Measurements from ENCODE around the gene VDR.

DNA sequence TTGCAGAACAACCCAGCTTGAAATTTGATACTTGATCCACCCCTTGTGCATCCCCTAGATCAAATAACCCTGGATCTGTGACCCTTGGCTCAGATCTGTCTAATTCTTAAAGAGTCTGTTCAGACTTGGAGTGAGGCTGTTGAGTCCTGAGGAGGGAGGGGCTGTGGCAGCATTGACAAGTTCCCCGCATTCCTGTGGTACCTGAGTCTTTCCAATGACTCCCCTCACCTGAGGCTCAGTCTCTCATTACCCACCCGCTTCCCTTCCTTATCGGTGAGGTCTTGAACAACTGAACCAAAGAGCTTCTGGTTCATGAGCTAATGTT, 69.0 kb downstream of the VDR start:
- TF ChIP-seq, protein P1, sequence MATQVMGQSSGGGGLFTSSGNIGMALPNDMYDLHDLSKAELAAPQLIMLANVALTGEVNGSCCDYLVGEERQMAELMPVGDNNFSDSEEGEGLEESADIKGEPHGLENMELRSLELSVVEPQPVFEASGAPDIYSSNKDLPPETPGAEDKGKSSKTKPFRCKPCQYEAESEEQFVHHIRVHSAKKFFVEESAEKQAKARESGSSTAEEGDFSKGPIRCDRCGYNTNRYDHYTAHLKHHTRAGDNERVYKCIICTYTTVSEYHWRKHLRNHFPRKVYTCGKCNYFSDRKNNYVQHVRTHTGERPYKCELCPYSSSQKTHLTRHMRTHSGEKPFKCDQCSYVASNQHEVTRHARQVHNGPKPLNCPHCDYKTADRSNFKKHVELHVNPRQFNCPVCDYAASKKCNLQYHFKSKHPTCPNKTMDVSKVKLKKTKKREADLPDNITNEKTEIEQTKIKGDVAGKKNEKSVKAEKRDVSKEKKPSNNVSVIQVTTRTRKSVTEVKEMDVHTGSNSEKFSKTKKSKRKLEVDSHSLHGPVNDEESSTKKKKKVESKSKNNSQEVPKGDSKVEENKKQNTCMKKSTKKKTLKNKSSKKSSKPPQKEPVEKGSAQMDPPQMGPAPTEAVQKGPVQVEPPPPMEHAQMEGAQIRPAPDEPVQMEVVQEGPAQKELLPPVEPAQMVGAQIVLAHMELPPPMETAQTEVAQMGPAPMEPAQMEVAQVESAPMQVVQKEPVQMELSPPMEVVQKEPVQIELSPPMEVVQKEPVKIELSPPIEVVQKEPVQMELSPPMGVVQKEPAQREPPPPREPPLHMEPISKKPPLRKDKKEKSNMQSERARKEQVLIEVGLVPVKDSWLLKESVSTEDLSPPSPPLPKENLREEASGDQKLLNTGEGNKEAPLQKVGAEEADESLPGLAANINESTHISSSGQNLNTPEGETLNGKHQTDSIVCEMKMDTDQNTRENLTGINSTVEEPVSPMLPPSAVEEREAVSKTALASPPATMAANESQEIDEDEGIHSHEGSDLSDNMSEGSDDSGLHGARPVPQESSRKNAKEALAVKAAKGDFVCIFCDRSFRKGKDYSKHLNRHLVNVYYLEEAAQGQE (IDR thresholded peaks at IDR 0.05; ENCODE audit: borderline replicate concordance) = no peak
- TF ChIP-seq EZH2 (IDR thresholded peaks at IDR 0.05; ENCODE audit: borderline replicate concordance, insufficient read depth, low read length, poor library complexity, severe bottlenecking) = no peak
- TF ChIP-seq CTCF (IDR thresholded peaks at IDR 0.05; ENCODE audit: poor library complexity, severe bottlenecking) = no peak
